ENCODE measurements around the gene HLA-DMA.

- no peak for TF ChIP-seq CTCF (IDR thresholded peaks at IDR 0.05)
- TF ChIP-seq POLR2A (IDR thresholded peaks at IDR 0.05): no peak
Measured at GRCh38 chr6:32972353-32973143, 19.7 kb upstream of the HLA-DMA start.

All from adrenal gland (tissue), 5 donors.